HG03135 (cell line): ENCODE results near the gene ZNF331.

Source experiments
- ATAC-seq: cut with Tn5 transposase; IDR thresholded peaks from one replicate; pipeline ENCODE4 v1.9.1; 2021; ENCODE audit warnings: mild to moderate bottlenecking, moderate library complexity; ENCODE audit not compliant: unreplicated experiment

The ZNF331 gene

DNA sequence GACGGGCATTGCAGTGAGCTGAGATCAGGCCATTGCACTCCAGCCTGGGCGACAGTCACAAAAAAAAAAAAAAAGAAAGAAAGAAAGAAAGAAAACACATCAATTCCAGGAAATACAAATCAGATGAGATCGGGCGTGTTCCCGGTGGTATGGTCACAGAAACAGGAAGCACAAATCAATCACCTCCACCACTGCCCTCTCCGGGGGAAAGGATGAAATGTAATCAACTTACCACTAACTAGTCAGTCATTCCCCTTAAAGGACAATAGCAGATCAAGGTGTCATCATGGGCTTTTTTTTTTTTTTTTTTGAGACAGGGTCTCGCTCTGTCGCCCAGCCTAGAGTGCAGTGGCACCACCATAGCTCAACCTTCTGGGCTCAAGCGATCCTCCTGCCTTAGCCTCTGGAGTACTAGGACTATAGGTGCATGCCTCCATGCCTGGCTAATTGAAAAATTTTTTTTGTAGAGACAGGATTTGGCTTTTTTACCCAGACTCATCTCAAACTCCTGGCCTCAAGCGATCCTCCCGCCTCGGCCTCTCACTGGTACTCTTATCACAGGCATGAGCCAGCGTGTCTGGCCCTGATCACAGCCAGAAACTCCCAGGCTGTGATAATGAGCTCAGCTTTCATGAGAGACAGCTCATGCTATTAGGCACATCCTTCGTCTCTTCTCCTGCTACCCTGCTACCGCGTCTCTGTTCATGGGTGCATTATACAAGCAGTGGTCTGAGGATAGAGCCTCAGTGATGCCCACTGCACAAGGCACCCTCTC, 87.0 kb downstream of the ZNF331 start:
- ATAC-seq = no peak

GRCh38 chr19:53626486-53626885, 88.5 kb downstream of the ZNF331 start:
- no peak for ATAC-seq

DNA sequence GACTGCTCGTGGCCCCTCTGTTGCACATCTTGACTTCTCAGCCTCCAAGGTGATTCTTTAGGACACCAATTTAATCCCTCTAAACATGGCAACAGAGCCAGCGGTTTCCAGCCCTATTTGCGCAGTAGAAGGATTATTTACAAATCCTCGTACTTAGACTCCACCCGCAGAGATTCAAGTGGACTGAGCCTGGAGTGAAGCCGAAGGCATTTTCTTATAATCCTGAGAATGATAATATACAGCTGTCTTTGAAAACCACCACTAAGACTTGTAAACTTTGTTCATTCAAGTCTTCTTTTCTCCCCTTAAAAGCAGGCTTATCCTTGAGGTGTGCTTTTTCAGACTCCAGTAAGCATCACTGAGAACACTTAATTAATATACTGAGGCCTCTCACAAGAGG, 89.0 kb downstream of the ZNF331 start:
- ATAC-seq = no peak
